HT-29 (cell line): ENCODE data around the gene WNT3A. TPM values are rescaled to one million over a fixed set of nuclear protein-coding genes. Genes with fewer than 3 reads are reported as not detected.
"Not testable (repeated sequence)": the region's sequence is repeated elsewhere in the genome, so short reads cannot be mapped to it uniquely, and the experiment has no call there.

ENCODE experiments used
- DNase-seq: peaks from one replicate; pipeline ENCODE4 v3.0.0-alpha.2; 2015; ENCODE audit warnings: low spot score
- total RNA-seq: library from RNA; depleted of rRNA; stranded (reverse); fragments of >200 nt; shearing (Covaris generic); gene quantifications from 2 replicates; pipeline ENCODE4 v1.2.3, GENCODE V29; 2014

Gene WNT3A
- total RNA-seq, 1 experiment from 2014 or later = not detected

DNA sequence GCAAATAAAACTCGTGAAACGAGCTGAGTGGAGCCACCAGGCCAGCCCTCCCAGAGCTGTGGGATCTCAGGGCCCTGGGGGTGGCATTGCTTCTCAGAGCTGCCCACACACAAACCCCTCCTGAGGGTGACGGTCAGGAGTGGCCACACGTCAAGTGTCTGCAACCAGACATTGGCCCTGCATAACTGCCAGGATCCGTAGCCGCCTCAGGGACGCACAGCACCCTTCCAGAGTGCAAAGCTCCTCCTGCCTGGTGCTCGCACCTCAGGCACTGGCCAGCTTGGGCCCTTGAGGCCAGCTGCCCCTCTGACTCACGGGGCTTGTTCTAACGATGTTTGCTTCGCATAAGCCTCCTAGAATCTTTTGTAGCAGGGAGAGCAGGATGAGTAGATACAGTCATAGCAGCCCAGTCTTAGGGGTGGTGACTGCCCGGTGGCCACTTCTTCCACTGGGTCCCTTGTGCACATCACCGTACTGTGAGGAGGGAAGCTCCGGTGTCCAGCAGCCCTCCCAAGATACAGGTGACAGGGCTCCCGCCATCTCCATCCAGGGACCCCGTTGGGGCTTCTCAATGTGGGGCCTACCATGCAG lies 5.0 kb downstream of the WNT3A start:
- no peak for DNase-seq

DNA sequence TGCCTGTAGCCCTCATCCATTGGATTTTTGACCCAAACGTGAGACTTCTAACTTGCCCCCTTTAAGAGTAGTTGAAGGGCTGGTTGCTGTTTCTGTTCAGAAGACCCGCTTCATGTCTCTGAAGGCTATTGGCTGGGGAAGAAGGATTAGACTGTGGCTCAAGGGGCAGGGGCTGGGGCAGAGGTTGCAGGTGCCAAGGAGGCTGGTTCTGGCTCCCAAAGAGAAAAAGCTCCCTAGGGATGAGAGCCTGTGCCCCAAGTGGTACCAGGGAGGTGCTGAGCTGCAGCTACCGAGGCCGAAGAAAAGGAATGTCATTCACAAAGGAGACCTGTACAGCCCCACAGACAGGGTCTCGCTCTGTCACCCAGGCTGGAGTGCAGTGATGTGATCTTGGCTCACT lies 5.8 kb downstream of the WNT3A start:
- no peak for DNase-seq

DNA sequence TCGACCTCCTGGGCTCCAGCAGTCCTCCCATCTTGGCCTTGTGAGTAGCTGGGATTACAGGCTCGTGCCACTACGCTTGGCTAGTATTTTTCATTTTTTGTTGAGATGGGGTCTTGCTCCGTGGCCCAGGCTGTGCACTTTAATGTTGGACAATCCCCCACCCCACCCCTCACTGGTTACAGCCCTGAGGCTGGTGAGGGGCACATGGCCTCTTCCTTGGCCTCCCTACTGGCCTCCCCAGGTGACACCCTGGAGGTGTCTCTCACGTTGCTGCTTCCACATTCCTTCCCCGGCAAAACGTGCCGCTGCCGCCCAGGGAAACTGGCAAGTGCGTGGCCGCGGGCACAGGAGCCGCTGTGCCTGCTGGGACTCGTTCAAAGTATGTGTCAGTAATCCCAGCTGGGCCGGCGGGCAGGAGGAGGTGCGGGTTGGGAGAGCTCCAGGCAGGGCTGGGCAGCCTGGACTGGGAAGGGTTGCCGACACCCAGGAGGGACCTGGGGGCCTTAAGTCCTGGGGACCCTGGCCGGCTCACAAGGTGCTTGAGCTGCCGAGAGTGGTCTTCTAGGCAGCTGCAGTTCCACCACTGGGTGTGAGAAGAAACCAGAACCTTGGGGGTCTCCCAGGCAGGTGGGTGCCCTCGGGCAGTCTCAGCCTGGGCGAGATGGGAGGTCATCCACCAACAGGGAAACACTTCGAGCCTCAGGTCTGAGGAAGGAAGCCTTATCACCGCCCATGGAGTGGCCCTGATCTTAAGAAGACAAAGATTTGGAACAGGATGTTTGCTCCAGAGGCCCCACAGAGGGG lies 6.5 kb downstream of the WNT3A start:
- no peak for DNase-seq

DNA sequence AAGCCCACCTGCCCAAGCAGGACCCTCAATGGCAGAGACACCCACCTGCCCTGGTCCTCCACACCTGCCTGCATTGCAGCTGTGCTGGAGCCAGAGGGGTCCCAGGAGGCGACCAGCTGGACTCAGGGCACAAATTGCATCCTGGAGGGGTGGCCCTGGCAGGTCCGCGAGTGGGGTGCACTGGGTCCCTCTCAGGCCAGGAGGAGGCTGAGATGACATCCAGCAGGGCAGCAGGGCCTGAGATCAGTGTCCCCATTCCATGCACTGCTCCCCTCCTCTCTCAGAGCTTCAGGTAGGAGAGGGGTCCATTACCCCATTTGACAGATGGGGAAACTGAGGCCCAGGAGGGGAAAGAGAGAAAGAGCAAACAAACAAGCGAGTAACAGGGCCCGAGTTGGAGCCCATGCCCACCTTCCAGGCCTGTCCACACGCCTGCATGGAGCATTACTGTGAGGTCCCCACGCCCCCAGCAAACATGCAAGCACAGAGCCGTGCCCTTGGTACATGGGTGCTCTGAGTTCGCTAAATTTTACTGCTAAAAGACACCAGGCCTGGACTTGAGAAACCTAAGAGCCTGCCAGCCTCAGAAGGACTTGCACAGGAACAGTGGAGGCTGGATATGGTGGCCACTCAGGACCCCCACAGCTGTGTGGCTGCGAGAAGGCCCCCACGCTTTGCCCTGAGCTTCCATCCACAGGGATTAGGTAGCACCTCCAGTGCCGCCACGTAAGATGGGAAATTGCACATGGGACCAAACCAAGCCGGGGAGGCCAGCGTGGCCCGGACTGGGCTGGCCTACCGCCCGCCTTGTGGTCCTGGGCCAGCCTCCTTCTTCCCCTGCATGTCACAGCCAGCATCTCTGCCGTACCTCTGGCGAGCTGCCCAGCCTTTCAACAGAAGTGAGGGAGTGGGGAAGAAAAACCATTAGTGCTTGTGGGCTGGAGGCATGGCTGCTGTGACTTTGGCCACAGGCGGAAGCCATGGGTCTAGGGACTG lies 7.4 kb downstream of the WNT3A start:
- DNase-seq = no peak

DNA sequence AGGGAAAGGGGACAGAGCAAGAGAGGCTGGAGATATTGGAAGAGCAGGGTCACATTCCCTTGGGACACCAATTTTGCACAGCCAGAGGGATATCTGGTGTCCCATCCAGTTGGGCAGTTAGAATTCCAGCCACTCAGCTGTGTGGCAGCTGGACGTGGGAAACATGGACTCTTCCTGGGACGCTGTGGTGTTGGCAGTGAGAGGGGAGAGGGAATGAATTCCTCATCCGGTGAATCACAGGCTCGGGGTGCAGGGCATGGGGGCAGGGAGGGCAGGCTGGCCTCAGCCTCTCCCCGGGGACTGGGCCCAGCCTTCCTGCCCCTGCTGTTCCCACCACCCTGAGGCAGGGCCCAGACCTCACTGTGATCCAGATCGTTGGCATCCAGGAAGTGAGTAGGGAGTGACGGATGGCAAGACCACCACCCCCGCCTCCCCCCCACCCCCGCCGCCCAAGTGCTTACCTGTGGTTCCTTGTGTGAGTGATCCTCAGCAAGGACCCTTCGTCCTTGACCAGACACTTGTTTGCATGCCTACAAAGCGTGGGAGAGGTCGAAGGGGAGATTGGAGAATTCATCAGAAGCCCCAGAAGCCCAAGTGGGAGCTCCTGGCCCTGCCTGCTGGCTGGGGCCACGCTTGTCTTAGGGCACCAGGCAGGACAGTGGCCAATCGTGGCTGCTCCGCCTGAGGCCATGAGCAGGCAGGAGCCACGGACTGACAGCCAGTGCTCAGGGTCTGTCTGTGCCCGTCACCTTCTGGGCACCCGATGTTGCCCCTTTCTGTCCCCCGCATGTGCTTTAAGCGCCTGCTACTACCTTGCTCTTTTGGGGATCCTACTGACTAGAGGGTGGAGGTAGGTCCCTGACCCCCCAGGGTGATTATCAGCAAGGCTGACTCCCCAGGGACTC lies 8.7 kb downstream of the WNT3A start:
- DNase-seq = no peak

DNA sequence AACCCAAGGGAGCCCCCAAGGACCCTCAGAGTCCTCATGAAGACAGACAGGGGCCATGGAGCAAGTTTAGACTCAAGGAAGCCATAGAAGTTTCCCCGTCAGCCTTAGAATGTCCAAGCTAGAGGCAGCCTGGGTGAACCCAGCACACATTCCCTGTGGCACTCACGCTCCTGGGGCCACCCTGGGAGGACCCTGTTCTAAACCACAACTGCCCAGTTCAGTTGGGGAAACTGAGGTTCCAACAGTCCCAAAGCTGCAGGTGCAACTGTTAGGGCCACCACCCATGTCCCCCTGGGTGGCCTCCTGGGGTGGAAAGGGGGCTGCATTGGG lies 9.3 kb downstream of the WNT3A start:
- no peak for DNase-seq

DNA sequence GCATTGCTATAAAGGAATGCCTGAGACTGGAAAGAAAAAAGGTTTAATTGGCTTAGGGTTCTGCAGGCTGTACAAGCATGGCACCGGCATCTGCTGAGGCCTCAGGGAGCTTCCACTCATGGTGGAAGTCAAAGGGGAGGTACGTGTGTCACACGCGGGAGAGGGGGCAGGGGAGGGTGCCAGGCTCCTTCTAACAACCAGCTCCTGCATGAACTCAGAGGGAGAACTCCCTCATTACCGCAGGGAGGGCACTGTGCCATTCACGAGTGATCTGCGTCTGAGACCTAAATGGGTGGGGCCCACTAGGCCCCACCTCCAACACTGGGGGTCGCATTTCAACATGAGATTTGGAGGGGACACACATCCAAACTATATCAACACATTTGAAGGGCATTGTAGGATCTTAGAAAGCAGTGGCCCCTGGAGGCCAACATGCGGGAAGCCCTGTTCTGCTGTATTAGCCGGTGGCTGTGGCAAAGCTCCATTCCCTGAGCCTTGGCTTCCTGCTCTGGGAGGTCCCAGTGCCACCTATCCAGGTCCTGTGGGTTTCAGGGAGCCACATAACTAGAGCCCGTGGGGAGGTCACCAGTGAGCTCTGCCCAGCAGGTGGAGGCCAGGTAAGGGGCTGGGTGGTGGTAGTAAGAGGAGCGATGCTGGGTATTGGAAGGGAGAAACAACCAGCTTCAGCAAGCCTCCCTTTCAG lies 10.0 kb downstream of the WNT3A start:
- DNase-seq = no peak

DNA sequence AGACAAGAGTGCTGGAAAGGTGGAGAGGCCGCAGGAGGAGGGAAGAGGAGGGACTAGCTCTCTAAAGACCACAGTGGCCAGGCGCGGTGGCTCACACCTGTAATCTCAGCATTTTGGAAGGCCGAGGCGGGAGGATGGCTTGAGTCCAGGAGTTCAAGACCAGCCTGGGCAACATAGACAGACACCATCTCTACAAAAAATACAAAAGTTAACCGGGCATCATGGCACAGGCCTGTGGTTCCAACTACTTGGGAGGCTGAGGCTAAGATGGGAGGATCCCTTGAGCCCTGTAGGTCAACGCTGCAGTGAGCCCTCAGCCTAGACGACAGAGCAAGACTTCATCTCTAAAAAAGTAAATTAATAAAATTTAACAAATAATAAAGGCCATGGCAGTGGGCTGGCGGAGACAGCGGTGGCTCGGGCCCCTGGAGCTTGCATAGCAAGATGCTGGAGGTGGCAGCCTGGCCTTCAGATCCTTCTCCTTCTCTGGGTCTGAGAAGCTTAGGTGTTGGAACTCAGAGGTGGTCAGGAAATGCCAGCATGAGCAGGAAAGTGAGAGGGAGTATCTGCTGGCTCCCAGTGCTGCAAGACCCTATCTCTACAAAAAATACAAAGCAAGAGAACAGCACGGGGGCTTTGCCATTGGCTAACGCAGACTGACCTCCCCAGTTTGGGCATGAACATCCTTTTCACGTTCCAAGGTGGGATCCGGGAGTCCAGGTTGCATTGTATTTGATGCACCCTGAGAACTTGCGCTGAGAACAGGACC lies 10.7 kb downstream of the WNT3A start:
- DNase-seq = no peak

DNA sequence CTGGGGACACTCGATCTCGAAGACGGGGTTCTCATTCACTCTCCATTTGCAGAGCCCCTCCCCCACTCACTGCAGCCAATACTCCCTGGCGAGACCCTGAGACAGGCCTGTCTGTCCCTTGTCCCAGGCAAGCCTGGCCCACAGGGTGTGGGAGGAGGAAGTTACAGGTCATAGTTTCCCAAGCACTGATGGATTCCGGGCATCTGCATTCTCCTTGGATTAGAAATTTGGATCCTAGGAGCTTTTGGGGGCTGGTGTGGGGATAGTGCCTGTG lies 11.3 kb downstream of the WNT3A start:
- no peak for DNase-seq

DNA sequence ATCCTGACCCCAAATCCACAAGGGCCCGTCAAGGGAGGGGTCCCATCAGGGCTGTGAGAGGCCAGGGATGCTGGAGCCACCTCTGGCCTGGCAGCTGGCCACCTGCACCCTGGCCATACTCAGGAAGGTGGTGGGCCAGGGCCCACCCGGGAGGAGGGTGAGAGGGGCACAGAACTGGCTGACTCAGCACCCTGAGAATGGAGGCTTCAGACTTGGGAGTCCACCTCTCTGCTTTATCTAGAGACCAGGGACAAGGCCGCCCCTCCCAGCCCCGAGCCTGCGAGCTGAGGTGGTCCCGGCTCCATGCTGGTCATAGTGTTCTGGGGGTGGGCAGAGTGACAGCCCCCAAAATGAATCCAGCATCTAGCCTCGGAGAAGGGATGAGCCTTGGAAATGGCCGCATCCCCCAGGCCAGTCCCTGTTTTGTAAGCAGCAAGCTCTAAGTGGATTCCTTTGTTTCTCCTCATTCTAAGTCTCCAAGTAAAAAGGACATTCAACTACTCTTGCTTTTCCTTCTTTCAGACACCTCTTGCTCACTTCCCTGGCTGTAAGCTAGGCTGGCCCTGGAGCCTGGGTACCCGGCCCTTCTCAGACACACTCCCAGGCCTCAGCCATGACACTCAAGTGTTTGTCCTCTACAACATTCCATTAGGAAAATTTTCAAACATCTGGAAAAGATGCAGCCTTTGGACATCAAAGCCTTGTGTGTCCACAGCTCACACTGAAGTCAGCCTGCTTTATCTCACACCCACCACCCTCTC lies 12.3 kb downstream of the WNT3A start:
- no peak for DNase-seq

DNA sequence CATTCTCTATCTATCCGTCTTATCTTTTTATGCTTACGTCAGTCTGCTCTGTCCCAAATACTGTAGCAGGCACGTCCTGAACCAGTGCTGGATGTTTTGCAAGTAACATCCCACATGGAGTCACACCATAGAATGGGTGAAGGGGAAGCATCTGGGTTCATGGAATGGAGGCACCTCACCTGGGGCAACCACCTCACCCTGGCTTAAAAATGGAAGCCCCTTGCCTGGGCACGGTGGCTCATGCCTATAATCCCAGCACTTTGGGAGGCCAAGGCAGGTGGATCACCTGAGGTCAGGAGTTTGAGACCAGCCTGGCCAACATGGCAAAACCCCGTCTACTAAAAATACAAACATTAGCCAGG lies 12.9 kb downstream of the WNT3A start:
- not testable (repeated sequence) for DNase-seq

DNA sequence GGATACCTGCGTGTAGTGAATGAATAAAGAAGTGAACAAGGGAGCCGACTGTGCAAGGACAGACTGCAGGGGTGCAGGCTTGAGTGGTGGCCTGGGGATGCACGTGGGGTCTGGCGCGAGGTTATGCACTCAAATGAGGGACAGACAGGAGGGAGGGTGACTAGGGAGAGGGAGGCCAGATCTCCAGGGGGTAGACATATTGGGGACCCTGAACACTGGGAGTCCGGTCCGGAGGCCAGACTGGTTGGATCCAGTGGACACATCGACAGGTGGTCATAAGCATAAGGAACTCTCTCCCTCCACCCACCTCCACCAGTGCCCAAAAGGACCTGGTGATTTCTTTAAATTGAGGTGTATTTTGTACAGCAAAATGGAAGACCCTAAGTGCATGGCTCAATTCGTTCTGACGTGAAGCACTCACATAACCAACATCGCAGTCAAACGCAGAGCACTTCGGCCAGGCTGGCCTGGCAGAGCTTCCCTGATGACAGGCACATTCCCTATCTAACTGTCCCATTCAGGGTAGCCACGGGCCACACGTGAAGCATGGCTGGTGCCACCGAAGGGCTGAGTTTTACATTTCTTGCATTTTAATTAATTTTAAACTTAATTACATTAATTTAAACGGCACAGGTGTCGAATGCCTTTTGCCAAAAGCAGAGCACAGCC lies 14.0 kb downstream of the WNT3A start:
- no peak for DNase-seq

DNA sequence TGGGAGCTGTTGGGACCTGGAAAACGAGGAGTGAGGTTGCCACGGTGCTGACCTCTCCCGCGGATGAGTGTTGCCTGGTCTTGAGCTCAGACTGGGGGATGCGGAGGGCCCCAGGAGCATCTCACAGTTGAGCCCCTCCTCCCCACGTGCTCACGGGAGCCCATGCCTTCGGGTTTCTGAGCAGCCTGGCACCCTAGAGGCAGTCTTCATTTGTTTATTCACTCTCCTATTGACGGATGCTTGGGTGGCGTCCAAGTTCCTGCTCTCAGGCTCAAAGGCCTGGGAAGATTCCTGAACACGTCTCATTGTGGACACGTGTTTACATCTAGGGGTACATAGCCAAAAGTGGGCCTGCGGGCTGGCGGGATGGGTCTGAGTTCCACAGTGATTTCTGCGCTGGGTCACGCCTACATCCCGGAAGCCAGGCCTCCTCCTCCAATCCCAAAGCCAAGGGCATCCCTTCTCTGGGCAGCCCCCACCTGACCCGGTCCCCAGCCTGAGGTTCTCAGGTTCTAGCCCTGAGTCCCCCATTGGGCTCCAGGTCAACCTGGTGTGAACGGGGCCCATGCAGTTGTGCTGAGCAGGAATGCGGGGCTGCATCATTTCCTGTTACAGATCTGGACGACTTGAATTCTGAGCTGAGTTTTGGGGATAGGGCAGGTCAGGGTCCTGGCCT lies 14.7 kb downstream of the WNT3A start:
- no peak for DNase-seq

DNA sequence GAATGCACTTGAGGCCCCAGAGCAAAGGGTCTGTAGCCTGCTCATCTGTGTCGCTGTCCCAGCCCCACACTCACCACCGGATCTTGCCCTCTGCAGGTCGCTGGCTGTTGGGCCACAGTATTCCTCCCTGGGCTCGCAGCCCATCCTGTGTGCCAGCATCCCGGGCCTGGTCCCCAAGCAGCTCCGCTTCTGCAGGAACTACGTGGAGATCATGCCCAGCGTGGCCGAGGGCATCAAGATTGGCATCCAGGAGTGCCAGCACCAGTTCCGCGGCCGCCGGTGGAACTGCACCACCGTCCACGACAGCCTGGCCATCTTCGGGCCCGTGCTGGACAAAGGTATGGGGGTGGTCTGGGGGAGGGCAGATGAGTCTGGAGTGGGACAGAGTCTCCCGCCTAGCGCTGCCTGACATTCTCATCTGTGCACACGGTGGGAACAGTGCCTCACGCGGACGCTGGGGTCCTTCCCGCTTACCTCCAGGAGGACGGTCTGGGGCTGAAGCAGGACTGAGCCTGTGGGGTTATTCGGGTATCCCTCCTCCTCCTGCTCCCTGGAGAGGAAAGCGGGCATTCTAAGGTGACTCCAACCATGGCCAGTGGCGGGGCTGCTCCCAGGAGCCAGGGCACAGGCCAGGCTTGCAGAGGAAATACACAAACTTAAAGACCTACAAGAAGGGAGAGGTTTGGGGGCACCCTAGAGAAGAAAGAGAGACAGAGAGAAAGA lies 15.9 kb downstream of the WNT3A start:
- DNase-seq = no peak

DNA sequence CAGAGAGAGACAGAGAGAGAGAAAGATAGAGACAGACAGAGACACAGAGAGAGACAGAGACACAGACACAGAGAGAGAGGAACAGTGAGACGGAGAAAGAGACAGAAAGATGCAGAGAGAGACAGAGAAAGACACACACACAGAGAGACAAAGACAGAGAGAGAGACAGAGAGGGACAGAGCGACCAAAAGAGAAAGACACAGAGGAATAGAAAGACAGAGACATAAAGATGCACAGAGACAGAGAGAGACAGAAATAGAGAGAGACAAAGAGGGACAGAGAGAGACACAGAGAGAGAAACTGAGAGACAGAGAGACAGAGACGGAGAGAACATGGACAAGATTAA lies 16.5 kb downstream of the WNT3A start:
- DNase-seq = no peak

DNA sequence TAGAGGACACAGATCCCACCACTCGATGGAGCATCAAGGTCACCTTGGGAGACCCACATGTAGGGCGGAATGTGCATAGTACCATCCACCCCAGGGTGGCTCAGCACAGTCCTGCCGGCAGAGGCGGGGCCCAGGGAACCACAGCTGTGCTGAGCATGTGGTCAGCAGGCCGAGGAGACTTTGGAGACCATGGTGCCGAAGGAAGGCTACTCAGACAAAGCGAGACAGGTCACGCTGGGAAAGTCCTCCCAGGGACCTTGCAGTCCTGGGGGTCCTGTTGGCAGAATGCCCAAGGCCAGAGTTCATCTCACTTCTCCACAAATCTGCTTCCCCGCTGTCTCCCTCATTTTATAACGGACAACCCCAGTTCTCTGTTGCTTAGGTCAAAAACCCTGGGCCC lies 22.5 kb downstream of the WNT3A start:
- DNase-seq = no peak

DNA sequence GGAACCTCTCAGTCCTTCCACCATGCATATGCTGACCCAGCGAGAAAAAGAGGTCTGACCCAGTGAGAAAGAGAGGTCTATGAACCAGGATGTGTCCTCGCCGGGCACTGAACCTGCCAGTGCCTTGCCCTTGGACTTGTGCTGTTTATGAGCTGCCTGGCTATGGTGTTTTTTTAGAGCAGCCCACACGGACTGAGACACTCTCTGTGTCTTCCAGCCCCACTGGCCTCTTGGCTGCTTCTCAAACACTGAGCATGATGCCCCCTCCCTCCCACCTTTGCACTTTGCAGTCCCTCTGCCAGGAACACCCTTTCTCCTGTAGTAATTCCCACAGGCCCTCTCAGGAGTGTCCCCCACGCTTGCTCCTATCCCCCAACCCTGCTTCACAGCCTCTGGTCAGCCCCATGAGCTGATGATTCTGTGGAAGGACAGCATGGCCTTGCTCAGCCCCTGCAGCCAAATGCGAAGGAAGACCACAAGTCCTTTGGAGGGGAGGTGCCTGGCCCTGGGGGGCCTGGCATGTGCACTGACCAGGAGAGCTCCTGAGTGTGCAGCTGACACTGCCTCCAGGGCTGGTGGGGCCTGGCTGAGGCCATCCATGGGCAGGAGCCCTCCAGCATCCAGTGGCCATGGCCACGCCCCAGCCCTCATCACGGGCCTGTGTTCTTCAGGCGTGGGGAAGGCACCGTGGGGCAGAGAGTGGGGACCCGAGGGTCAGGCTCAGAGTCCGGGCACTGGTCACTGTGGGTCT lies 23.8 kb downstream of the WNT3A start:
- DNase-seq = no peak
